A673 (cell line): Measurements from ENCODE around the gene CHAC2. TPM values are rescaled to one million over a fixed set of nuclear protein-coding genes. Genes with fewer than 3 reads are reported as not detected.

Experiments used
- BruUV-seq: library from RNA; stranded (reverse); fragments of 400-500 nt; replicated peaks from 2 replicates; lab custom pipeline; 2021; lab: Mats Ljungman, UMichigan
- CTCF ChIA-PET: fragments of 300-600 bp; sonication (Branson Sonifier 250); formaldehyde crosslinking; loops from one replicate; lab custom pipeline; 2022; ENCODE audit warnings: antibody characterized with exemption; lab: Charles Lee
- POLR2A ChIA-PET: fragments of 300-600 bp; sonication (Branson Sonifier 250); formaldehyde crosslinking; loops from one replicate; lab custom pipeline; 2022; ENCODE audit warnings: antibody characterized with exemption; ENCODE audit not compliant: low non-redundant PET; lab: Charles Lee
- DNase-seq: peaks from one replicate; pipeline ENCODE4 v3.0.0-alpha.2; 2015; ENCODE audit warnings: low spot score
- H3K27ac ChIP-seq: fragments of 200-600 bp; sonication (generic); 2 replicates; pipeline ENCODE4 v1.5.1; 2016; ENCODE audit warnings: mixed run types, low read depth, mild to moderate bottlenecking, mixed read lengths, antibody characterized with exemption, low read length; ENCODE audit not compliant: poor library complexity, severe bottlenecking
- H3K27me3 ChIP-seq: fragments of 200-600 bp; sonication (generic); replicated peaks from 2 replicates; pipeline ENCODE4 v1.6.1; 2017; ENCODE audit warnings: mixed run types, low read depth, mild to moderate bottlenecking, mixed read lengths, antibody characterized with exemption, low read length; ENCODE audit not compliant: insufficient read depth, poor library complexity
- H3K36me3 ChIP-seq: fragments of 200-600 bp; sonication (generic); 2 replicates; pipeline ENCODE4 v1.6.1; 2016; ENCODE audit warnings: mixed run types, mild to moderate bottlenecking, mixed read lengths, antibody characterized with exemption, low read length; ENCODE audit not compliant: insufficient read depth, poor library complexity, severe bottlenecking
- H3K4me1 ChIP-seq: fragments of 200-600 bp; sonication (generic); 2 replicates; pipeline ENCODE4 v1.6.1; 2017; ENCODE audit warnings: mixed run types, mild to moderate bottlenecking, mixed read lengths, antibody characterized with exemption, low read length; ENCODE audit not compliant: insufficient read depth, poor library complexity, severe bottlenecking
- H3K4me3 ChIP-seq: fragments of 200-600 bp; sonication (generic); 2 replicates; pipeline ENCODE4 v1.5.1; 2016; ENCODE audit warnings: low read depth, mixed run types, mild to moderate bottlenecking, mixed read lengths, low read length; ENCODE audit not compliant: poor library complexity, severe bottlenecking
- H3K9me3 ChIP-seq: fragments of 200-600 bp; sonication (generic); 2 replicates; pipeline ENCODE4 v1.6.1; 2016; ENCODE audit warnings: mixed run types, low read depth, mild to moderate bottlenecking, mixed read lengths, antibody characterized with exemption, low read length; ENCODE audit not compliant: poor library complexity, severe bottlenecking
- EZH2 ChIP-seq: fragments of 200-600 bp; sonication (generic); IDR thresholded peaks from 2 replicates; pipeline ENCODE4 v1.6.1; 2017; ENCODE audit warnings: borderline replicate concordance, low read depth, mild to moderate bottlenecking, mixed read lengths, antibody characterized with exemption, low read length; ENCODE audit not compliant: poor library complexity, severe bottlenecking
- intact Hi-C: fragments of 100-400 bp; cut with micrococcal nuclease; formaldehyde crosslinking; loops from one replicate; pipeline ENCODE4 v1.10.0; 2022; ENCODE audit not compliant: unreplicated experiment
- total RNA-seq: library from RNA; stranded (reverse); gene quantifications from 2 replicates; pipeline ENCODE4 v1.2.3, GENCODE V29; 2021
- TF ChIP-seq, protein P1 (sequence below): fragments of 300-800, 200-600 bp; sonication (generic); conservative IDR thresholded peaks from 2 replicates; pipeline ENCODE4 v1.5.1; 2017; ENCODE audit warnings: low read depth, mild to moderate bottlenecking, antibody characterized with exemption, low read length, moderate library complexity, mixed read lengths

CHAC2 gene
- total RNA-seq, 1 experiment from 2014 or later = 20.1 TPM

DNA sequence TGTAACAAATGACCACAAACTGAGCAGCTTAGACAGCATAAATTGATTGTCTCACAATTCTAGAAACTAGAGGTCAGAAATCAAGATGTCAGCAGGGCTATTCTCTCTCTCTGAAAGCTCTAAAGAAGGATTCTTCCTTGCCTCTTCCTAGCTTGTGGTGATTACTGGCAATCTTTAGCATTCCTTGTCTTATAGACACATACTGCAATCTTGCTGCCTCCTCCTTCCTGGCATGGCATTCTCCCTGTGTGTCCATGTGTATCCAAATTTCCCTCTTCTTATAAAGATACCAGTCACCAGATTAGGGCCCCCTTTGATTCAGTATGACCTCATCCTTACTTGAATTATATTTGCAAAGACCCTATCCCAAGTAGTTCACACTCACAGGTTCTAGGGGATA is 16.8 kb downstream of the CHAC2 start:
- no peak for DNase-seq
- no peak overlapping the region for H3K27ac ChIP-seq
- no peaks in the 10 kb centered on the region for H3K9me3 ChIP-seq
- peaks cover 10% of the 10 kb centered on the region for H3K4me1 ChIP-seq
- BruUV-seq = no TSS peak
- H3K4me3 ChIP-seq = no peak overlapping the region
- H3K27me3 ChIP-seq = no peaks in the 10 kb centered on the region
- intact Hi-C loops = no loop called here
- POLR2A ChIA-PET = no interaction called here
- H3K36me3 ChIP-seq = peaks cover 4% of the 10 kb centered on the region
- CTCF ChIA-PET = no interaction called here
- TF ChIP-seq, protein P1, sequence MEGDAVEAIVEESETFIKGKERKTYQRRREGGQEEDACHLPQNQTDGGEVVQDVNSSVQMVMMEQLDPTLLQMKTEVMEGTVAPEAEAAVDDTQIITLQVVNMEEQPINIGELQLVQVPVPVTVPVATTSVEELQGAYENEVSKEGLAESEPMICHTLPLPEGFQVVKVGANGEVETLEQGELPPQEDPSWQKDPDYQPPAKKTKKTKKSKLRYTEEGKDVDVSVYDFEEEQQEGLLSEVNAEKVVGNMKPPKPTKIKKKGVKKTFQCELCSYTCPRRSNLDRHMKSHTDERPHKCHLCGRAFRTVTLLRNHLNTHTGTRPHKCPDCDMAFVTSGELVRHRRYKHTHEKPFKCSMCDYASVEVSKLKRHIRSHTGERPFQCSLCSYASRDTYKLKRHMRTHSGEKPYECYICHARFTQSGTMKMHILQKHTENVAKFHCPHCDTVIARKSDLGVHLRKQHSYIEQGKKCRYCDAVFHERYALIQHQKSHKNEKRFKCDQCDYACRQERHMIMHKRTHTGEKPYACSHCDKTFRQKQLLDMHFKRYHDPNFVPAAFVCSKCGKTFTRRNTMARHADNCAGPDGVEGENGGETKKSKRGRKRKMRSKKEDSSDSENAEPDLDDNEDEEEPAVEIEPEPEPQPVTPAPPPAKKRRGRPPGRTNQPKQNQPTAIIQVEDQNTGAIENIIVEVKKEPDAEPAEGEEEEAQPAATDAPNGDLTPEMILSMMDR = no peak
- TF ChIP-seq EZH2 = no peak

DNA sequence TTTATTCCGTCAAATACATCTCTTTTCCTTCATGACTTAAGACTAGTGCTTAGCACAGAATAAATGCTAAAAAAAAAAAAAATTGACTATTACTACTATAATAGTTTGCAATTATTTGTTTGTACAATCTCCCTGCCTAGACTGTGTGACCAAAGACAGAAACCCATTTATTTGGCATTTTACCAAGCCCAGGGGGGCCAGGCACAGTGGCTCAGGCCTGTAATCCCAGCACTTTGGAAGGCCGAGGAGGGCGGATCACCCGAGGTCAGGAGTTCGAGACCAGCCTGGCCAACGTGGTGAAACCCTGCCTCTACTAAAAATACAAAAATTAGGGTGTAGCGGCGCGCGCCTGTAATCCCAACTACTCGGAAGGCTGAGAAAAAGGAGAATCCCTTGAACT is 17.8 kb downstream of the CHAC2 start:
- H3K27ac ChIP-seq = no peak overlapping the region
- DNase-seq = no peak
- no peaks in the 10 kb centered on the region for H3K9me3 ChIP-seq
- ChIA-PET POLR2A (no interaction called here), CTCF (no interaction called here)
- peaks cover 10% of the 10 kb centered on the region for H3K4me1 ChIP-seq
- no peaks in the 10 kb centered on the region for H3K36me3 ChIP-seq
- peak overlapping the region; percentile 73 for H3K4me3 ChIP-seq
- no TSS peak for BruUV-seq
- intact Hi-C loops = no loop called here
- TF ChIP-seq EZH2 = no peak
- TF ChIP-seq, protein P1 = no peak
- H3K27me3 ChIP-seq = no peaks in the 10 kb centered on the region

DNA sequence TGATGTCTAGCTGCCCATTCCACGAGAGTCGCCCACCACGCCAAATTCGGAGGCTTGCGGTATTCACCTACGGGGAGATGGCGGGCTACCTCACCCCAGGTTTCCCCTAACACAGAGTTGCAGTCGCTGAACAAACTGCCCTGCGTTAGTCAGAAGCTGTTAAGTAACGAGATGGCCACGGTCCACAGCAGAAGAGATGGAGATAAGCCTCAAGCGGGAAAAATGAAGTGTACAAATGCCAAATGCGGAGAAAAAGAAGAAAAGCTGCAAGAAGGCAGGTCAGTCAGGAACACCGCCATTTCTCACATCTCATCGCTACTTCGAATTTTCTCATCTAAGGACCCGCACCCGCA is 18.7 kb downstream of the CHAC2 start:
- Histone ChIP-seq H3K9me3 (no peaks in the 10 kb centered on the region), H3K4me1 (peaks cover 10% of the 10 kb centered on the region), H3K4me3 (peak overlapping the region; percentile 73), H3K27ac (peak overlapping the region; percentile 90), H3K36me3 (no peaks in the 10 kb centered on the region), H3K27me3 (no peaks in the 10 kb centered on the region)
- intact Hi-C loops = no loop called here
- DNase-seq = no peak
- no TSS peak for BruUV-seq
- no peak for TF ChIP-seq EZH2
- TF ChIP-seq, protein P1 = no peak
- ChIA-PET CTCF (no interaction called here), POLR2A (interaction anchor here (0.7 kb wide), 1 partner anchor 16 kb away, joined by 4 read pairs; no protein-coding TSS in a partner anchor)
